Measurements from ENCODE around the gene CLASP1.
"Not testable (repeated sequence)": the region's sequence is repeated elsewhere in the genome, so short reads cannot be mapped to it uniquely, and the experiment has no call there.

The CLASP1 gene

DNA sequence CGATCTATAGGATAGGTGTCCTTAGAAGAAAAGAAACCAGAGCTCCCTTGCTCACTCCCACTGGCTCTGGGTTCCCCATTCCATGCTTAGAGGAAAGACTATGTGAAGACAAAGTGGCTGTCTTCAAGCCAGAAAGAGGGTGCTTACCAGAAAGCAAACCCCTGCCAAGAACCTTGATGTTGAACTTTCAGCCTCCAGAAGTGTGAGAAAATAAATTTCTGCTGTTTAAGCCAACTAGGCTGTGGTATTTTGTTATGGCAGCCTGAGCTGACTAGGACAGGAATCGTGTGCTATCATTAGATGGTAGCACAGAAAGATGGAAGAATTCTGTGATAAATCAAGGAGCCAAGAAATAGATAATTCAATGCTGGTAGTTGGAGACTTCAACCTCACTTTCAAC, 344.3 kb downstream of the CLASP1 start:
- Mint-ChIP-seq H3K4me1 (no peaks in the 10 kb centered on the region), H3K27ac (no peak overlapping the region), H3K27me3 (peaks cover 33% of the 10 kb centered on the region), H3K36me3 (ENCODE audit: low read depth) (no peaks in the 10 kb centered on the region), H3K9me3 (peaks cover 3% of the 10 kb centered on the region), H3K4me3 (no peak overlapping the region)
- DNase-seq: no peak
- ATAC-seq: no peak

DNA sequence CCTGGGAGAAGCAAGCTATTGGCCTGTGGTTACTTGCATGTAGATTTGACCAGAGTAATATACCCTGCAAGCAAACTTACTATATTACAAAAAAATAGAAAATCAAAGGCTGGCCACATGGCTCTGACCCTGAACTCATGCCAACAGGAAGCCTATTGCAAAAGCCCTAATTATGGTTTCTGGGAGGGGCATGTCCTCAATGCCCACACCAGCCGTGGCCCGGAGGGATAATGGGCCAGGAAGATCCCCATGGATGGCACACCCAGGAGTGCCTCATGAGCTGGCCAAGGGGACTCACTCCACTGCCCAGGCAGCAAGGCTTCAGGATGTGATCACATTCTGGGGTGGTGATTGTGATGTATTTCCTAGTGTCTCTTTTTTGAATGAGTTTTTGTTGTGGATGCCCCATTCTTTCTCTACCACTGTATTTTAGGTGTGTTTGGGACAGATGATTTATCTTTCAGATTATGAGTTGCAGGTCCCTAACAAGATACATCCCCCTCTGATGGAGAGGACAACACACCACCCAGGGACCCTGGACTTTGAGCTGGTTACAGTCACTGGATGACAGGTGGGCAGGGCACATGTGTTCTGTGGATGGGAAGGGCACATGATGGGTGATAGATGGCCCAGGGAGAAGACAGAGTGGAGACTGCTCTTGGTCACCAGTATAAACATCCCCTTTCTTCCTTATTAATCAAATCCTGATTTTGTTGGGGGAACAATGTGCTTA, 345.6 kb downstream of the CLASP1 start:
- H3K4me1 Mint-ChIP-seq: no peaks in the 10 kb centered on the region
- H3K27ac Mint-ChIP-seq: no peak overlapping the region
- H3K27me3 Mint-ChIP-seq: peaks cover 32% of the 10 kb centered on the region
- H3K36me3 Mint-ChIP-seq (ENCODE audit: low read depth): no peaks in the 10 kb centered on the region
- no peak overlapping the region for H3K4me3 Mint-ChIP-seq
- DNase-seq (no peak), ATAC-seq (no peak)
- H3K9me3 Mint-ChIP-seq: peaks cover 3% of the 10 kb centered on the region

DNA sequence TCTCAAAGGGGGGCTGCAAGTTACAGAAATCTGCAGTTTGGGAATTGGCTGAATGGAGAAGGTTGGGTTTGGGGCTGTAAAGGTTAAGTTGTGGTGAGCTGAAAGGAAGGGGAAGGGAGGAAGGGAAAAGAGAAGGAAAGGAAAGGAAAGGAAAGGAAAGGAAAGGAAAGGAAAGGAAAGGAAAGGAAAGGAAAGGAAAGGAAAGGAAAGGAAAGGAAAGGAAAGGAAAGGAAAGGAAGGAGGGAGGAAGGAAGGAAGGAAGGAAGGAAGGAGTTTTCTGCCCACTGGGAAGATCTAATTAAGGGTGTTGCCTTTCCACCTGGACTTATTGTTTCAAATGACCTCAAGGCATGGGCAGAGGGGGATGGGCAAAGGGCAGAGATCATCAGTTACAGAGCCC, 348.1 kb downstream of the CLASP1 start:
- not testable (repeated sequence) for H3K9me3 Mint-ChIP-seq, DNase-seq
- peaks cover 18% of the 10 kb centered on the region for H3K27me3 Mint-ChIP-seq

DNA sequence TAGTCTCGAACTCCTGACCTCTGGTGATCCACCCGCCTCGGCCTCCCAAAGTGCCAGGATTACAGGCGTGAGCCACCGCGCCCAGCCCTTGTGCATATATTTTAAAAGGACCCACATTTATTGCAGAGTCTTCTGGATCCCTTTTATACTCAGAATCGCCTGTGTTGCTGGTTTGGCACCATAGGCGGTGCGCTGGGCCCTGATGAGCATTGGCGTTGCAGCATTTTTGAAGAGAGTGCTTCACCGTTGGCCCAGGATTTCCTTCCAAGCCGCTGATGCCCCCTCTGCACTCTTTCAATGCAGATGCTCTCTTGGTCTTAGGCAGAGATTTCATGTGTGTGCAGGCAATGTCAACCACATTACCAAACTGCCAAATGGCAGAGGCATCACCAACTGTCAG, 350.8 kb downstream of the CLASP1 start:
- no peaks in the 10 kb centered on the region for H3K36me3 Mint-ChIP-seq (ENCODE audit: low read depth)
- no peak for ATAC-seq
- H3K9me3 Mint-ChIP-seq: no peaks in the 10 kb centered on the region
- no peaks in the 10 kb centered on the region for H3K4me1 Mint-ChIP-seq
- H3K4me3 Mint-ChIP-seq: no peak overlapping the region
- H3K27me3 Mint-ChIP-seq: peaks cover 12% of the 10 kb centered on the region
- no peak overlapping the region for H3K27ac Mint-ChIP-seq
- no peak for DNase-seq

More for the DNA sequence above, 348.1 kb downstream of the CLASP1 start:
- ATAC-seq; H3K4me1 Mint-ChIP-seq; H3K36me3 Mint-ChIP-seq (ENCODE audit: low read depth); H3K4me3 Mint-ChIP-seq; H3K27ac Mint-ChIP-seq: not testable (repeated sequence)

DNA sequence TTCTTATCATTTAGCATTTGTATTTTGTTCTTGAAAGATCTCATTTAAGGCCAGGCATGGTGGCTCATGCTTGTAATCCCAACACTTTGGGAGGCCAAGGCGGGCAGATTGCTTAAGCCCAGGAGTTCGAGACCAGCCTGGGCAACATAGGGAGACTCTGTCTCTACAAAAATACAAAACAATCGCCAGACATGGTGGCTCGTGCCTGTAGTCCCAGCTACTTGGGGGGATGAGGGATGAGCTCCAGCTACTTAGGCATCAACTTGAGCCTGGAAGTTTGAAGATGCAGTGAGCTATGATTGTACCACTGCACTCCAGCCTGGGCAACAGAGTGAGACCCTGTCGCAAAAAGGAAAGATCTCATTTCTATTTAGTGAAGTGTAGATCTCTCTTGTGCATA, 351.4 kb downstream of the CLASP1 start:
- not testable (repeated sequence) for DNase-seq; H3K36me3 Mint-ChIP-seq (ENCODE audit: low read depth); H3K27ac Mint-ChIP-seq; H3K4me1 Mint-ChIP-seq; H3K9me3 Mint-ChIP-seq; ATAC-seq; H3K4me3 Mint-ChIP-seq
- peaks cover 10% of the 10 kb centered on the region for H3K27me3 Mint-ChIP-seq

DNA sequence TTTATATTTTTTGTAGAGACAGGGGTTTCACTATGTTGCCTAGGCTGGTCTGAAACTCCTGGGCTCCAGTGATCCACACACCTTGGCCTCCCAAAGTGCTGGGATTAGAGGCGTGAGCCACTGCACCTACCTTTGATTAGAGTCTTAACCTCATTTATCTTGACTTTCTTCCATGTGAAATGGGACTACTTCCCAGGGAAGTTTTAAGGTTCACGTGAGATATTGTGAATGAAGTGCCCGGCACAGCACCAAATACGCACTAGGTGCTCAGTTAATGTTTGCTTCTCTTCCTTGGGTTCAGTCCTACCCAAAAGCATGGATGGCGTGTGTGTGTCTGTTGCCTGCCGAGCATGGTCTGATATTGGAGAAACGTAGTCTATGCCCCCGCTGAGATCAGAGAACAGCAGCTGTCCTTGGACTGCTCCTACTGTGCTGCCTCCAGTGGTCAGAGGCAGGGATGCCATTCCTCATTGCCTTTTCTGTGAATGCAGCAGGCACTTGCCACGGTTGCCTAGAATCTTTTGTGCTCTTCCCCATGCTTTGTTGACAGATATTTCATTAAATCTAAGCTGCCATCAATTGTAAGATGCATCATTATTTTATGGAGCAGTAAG, 351.9 kb downstream of the CLASP1 start:
- no peaks in the 10 kb centered on the region for H3K9me3 Mint-ChIP-seq
- H3K27ac Mint-ChIP-seq: no peak overlapping the region
- no peak for DNase-seq
- H3K4me3 Mint-ChIP-seq: no peak overlapping the region
- H3K4me1 Mint-ChIP-seq: no peaks in the 10 kb centered on the region
- ATAC-seq: no peak
- H3K36me3 Mint-ChIP-seq (ENCODE audit: low read depth): no peaks in the 10 kb centered on the region
- H3K27me3 Mint-ChIP-seq: peaks cover 10% of the 10 kb centered on the region

DNA sequence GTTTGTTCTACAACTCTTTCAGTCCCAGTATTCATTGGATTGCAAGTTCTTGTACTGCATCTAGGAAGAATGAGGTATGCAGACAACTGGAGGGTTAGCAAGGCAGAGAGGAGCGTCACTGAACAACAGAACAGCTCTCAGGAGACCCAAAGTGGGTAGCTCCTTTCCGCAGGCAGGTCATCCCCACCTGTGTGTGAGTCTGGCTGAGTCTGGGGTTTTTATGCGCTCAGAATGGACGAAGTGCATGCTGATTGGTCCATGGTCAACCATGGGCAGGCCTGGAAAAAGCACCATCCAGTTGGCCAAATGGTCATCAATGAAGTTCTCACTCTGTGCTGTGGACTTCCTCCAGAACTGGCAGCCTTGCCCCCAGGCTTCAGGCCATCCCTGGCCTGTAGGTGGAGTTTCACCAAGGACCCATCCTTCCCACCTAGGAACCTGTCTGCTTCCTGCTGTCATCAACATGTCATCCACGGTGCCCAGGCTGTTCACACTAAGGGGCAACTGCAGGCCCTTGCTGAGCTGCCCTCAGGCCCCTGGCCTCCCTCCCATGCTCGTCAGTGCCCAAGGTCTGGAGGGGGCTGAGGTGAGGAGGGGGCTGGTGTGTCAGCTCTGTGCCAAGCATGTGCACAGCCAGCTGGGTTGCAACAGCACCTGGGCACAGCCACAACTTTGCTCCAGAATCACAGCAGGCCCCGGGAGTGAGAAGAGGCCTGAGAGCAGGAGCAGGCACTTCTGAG, 353.2 kb downstream of the CLASP1 start:
- Mint-ChIP-seq H3K27me3 (peaks cover under 1% of the 10 kb centered on the region), H3K4me3 (no peak overlapping the region), H3K36me3 (ENCODE audit: low read depth) (no peaks in the 10 kb centered on the region), H3K4me1 (no peaks in the 10 kb centered on the region), H3K9me3 (no peaks in the 10 kb centered on the region), H3K27ac (no peak overlapping the region)
- ATAC-seq (no peak), DNase-seq (no peak)

DNA sequence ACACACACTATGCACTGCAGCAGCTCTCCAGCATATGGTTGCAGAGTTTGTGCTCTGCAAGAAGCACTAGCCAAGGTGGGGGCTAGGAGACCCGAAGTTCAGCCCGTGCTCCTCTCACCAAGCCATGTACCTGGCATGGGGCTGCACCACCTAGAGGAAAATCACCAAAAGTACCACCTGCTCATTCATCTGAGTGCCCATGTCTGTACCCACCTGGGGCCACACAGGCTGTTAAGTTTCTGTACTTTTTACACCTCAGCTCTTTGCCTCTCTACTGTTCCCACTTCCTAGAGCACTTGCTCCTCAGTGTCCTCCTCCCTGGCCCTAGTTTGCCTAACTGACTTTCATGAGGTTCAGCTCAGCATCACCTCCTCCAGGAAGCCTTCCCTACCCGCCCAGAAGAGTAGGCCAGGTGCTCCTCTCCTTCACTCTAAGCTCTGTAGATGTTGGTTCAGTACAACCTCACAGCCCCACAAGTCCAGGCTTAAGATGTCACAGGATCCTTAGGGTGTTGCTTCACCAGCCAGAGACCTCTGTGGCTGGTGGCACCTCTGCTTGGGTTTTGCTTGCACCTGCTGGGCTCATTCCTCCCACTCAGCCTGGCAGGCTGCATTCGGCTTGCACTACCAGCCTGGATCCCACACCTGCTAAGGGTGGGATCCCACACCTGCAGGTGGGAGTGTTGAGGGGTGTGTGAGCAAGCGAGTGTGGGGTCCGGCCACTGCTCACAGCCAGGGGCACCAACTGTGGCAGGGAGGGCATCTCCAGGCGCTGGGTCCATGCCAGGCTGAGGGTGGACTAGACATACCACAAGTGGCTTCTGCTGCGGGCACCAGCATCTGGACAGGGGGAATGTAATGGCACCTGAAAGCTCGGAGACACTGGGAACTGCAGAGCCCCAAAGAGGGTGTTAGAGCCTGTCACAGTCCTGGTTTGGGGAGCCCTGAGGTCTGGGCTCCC, 354.1 kb downstream of the CLASP1 start:
- H3K36me3 Mint-ChIP-seq (ENCODE audit: low read depth): no peaks in the 10 kb centered on the region
- H3K27ac Mint-ChIP-seq: no peak overlapping the region
- no peak overlapping the region for H3K4me3 Mint-ChIP-seq
- DNase-seq: no peak
- H3K9me3 Mint-ChIP-seq: no peaks in the 10 kb centered on the region
- H3K27me3 Mint-ChIP-seq: no peaks in the 10 kb centered on the region
- H3K4me1 Mint-ChIP-seq: no peaks in the 10 kb centered on the region
- ATAC-seq: peak; percentile 15

DNA sequence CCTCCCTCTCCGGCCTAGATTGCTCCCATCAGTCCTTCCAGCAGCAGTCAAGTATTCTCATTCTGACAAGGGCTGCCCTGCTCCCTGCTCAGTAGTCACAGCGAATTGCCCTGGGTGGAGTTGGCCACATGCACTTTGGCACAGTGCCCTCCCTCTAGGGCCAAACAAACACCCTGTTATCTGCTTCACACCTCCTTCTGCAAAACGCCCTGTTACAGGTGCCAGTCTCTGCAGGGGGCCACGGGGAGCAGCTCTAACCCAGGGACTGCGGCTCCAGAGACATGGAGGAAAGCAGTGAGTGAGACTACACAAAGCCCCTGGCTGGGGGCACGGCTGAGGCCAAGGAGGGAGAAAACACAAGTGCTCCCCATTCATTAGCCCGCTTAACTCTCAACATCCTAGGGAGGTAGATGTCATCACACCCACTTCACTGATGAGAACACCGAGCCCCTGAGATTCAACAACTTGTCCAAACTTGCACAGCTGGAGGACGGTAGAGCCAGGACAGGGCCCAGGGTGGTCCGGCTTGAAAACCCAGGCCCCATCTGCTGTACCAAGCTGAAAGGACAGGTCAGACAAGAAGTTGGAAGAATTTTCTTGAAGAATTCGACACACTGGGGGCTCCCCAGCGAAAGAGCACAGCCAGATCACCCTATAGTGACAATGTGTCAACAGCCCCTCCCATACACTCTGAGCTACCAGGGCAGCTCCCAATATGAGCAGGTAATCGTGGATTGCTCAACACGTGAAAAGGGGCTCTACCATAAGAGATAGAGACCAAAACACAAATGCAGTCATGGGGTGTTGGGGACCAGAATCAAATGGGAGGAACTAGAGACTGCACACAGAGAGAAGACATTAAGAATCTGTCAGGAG, 355.6 kb downstream of the CLASP1 start:
- ATAC-seq (no peak), DNase-seq (no peak)
- Mint-ChIP-seq H3K4me3 (no peak overlapping the region), H3K9me3 (no peaks in the 10 kb centered on the region), H3K4me1 (no peaks in the 10 kb centered on the region), H3K27me3 (no peaks in the 10 kb centered on the region), H3K36me3 (ENCODE audit: low read depth) (no peaks in the 10 kb centered on the region), H3K27ac (no peak overlapping the region)

DNA sequence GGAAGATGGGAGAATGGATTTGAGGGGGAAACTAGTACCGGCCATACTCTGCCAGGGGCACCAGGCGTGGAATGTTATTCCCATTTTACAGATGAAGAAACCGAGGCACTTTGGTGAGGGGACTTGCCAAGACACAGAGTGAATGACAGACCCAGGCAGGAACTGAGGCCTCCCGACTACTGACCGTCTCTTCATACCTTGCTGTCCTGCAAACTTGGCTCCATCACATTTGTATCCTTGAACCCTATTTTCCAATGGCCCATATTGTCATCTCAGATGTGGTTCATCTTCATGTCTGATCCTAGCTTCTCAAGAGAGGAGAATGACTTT, 358.0 kb downstream of the CLASP1 start:
- Mint-ChIP-seq H3K4me3 (no peak overlapping the region), H3K27ac (no peak overlapping the region), H3K27me3 (peaks cover 10% of the 10 kb centered on the region), H3K36me3 (ENCODE audit: low read depth) (no peaks in the 10 kb centered on the region), H3K9me3 (no peaks in the 10 kb centered on the region), H3K4me1 (no peaks in the 10 kb centered on the region)
- ATAC-seq: no peak
- no peak for DNase-seq

DNA sequence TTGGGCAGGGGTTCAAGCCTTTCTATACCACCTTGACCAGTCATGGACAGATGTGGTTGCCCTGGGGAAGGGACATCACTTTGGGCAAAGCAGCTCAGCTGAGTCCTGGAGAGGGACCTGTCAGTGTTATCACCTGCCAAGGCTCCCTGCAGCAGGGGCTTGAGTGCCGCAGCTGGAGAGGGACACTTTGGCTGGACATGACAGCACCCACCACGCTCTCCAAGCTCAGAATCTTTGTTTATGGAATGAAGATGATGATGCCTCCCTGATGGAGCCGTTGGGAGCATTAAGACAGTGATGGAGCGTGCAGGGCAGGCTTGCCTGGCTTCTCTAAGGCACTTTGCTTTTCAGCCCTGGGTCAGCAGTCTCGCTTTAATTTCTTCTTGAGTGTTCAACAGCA, 360.0 kb downstream of the CLASP1 start:
- peaks cover 20% of the 10 kb centered on the region for H3K27me3 Mint-ChIP-seq
- peaks cover 3% of the 10 kb centered on the region for H3K4me1 Mint-ChIP-seq
- no peak overlapping the region for H3K4me3 Mint-ChIP-seq
- ATAC-seq (no peak), DNase-seq (no peak)
- H3K27ac Mint-ChIP-seq: no peak overlapping the region
- H3K9me3 Mint-ChIP-seq: no peaks in the 10 kb centered on the region
- H3K36me3 Mint-ChIP-seq (ENCODE audit: low read depth): no peaks in the 10 kb centered on the region

DNA sequence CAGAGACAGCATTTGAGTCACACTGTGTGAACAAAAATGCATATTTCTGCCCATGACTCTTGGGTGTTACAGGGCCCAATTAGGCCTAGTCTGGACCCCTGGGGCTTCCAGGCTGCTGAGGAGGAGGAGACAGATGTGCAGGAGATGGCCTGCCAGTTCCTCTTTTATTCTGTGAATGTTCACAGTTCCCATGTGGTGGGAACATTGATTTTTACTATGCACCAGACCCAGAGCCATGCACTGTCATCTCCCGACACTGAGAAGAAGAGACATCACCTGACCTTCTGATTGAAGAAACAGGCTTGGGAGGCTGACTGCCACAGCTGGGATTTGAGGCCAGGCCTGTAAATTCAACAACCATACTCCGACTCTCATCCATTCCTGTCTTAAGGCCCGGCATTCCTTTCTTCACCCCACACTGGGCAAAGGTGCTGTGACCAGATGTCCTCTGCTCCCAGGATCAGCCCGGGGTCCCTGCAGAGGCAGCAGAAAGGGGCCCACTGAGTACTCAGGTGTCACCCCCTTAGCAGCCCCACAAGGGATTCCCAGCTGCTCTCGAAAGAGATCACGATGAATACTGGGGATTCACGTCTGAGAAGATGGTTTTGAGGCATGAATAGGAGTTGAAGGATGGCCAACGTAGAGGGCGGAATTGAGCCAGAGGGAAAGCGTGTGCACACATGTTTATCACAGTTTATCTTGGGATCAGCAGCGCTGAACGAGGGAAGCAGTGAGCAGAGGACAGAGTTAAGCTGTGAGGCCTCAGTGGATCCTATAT, 360.6 kb downstream of the CLASP1 start:
- H3K4me3 Mint-ChIP-seq: no peak overlapping the region
- ATAC-seq (no peak), DNase-seq (no peak)
- H3K36me3 Mint-ChIP-seq (ENCODE audit: low read depth): no peaks in the 10 kb centered on the region
- H3K4me1 Mint-ChIP-seq: peaks cover 6% of the 10 kb centered on the region
- no peaks in the 10 kb centered on the region for H3K9me3 Mint-ChIP-seq
- H3K27me3 Mint-ChIP-seq: peaks cover 26% of the 10 kb centered on the region
- no peak overlapping the region for H3K27ac Mint-ChIP-seq

DNA sequence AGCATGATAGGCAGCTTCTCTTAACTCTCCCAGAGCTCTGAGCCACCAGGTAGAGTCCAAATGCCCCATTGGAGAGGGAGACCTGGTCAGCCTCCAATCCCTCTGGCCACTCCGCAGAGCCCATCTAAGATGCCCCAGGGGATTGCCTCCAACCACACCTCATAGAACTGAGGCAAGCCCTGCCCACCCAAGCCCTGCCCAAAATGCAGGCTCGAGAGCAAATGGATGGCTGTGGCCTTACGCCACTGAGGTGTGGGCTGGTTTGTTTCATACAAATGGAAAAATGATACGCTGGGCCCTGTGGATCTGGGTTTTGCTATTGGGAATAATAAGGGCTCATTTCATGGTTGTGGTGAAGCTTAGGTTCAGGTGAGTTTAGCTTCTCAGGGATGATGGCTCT, 361.3 kb downstream of the CLASP1 start:
- DNase-seq (no peak), ATAC-seq (no peak)
- Mint-ChIP-seq H3K4me3 (no peak overlapping the region), H3K27me3 (peaks cover 33% of the 10 kb centered on the region), H3K9me3 (no peaks in the 10 kb centered on the region), H3K4me1 (peaks cover 6% of the 10 kb centered on the region), H3K27ac (no peak overlapping the region), H3K36me3 (ENCODE audit: low read depth) (no peaks in the 10 kb centered on the region)
